Activated CD8-positive, alpha-beta memory T cell treated with anti-CD3 and anti-CD28 coated beads for 36 hours (primary cell): ENCODE data around the gene C2CD3. TPM values are rescaled to one million over a fixed set of nuclear protein-coding genes. Genes with fewer than 3 reads are reported as not detected.

Experiments
- CTCF ChIA-PET: fragments of 350-600 bp; sonication (Branson Sonifier 250); formaldehyde crosslinking; loops from one replicate; lab custom pipeline; 2021; ENCODE audit warnings: antibody characterized with exemption; lab: Charles Lee
- POLR2A ChIA-PET: fragments of 350-600 bp; sonication (Branson Sonifier 250); formaldehyde crosslinking; loops from one replicate; lab custom pipeline; 2021; ENCODE audit warnings: antibody characterized with exemption; lab: Charles Lee
- total RNA-seq, 2 experiments: library from RNA; stranded (reverse); gene quantifications; one replicate each; pipeline ENCODE4 v1.2.3, GENCODE V29; 2021

Gene C2CD3
- total RNA-seq, 2 experiments from 2014 or later: 34.3 to 35.3 TPM

DNA sequence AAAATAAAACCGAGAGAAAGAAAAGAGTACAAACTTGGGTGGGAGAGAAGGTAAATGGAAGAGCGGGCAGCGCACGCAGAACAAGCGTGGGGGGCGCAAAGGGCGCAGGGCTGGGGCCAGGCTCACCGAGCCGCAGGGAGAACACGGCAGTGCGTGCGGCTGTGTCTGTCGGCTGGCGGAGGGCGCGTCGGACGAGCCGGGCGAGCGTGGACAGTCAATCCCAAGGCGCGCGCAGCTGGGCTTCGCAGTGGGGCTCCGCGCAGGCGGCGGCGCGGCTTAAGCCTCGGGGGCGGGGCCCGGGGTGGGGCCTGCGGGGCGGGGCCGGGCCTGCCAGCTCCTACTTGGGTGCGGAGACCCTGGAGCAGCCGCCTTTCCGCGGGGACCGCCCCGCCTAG lies 188.2 kb downstream of the C2CD3 start, which contains the start of gene UCP2:
UCP2 (minus strand) TSS at position 249 of the 395 bp plus-strand sequence. CDS start 4,465 bp downstream, outside the sequence.
- ChIA-PET CTCF (interaction anchor here (0.6 to 2.7 kb wide), 5 partner anchors 11 to 36 kb away, joined by 3 to 7 read pairs (median 3); no protein-coding TSS in a partner anchor), POLR2A (interaction anchor here (0.9 to 2.9 kb wide), 7 partner anchors 10 to 72 kb away, joined by 3 to 31 read pairs (median 5); no protein-coding TSS in a partner anchor)

DNA sequence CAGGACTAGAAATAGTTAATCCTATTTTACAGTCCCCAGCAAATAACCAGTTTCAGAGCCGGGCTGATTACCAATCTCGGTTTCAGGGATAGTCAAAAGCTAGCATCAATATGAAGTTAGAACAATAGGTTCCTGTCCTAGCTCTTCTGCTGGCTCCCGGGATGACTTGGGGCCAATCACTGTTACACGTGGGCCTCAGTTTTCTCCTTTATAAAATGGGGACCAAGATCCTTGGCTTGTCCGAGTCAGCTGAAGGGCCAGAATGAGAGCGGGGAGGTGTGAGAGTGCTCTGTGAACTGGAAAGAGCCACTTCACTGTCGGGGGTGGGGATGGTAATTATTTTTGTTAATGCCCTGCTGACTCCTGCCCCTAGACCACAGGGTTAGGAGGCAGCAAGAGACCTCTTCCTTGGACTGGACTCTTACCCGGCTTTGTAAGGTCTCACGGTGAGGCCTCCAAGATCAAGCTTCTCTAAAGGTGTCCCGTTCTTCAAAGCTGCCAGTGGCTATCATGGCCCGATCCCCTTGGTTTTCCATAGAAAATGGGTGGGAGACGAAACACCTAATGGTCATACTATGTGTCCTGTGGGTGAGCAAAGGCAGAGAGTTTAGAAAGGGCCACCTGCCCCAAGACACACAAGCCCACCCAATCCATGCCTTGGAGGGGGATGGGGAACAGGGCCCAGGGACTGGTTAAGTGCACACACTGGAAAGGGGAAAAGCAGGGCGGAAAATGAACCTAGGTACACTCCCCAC lies 189.6 kb downstream of the C2CD3 start:
- ChIA-PET CTCF (interaction anchor here (0.8 to 2.7 kb wide), 5 partner anchors 17 to 41 kb away, joined by 3 to 13 read pairs (median 5); no protein-coding TSS in a partner anchor), POLR2A (interaction anchor here (0.7 to 2.9 kb wide), 13 partner anchors 9 to 190 kb away, joined by 3 to 31 read pairs (median 5); partner anchors contain the start of genes C2CD3 and PPME1)

DNA sequence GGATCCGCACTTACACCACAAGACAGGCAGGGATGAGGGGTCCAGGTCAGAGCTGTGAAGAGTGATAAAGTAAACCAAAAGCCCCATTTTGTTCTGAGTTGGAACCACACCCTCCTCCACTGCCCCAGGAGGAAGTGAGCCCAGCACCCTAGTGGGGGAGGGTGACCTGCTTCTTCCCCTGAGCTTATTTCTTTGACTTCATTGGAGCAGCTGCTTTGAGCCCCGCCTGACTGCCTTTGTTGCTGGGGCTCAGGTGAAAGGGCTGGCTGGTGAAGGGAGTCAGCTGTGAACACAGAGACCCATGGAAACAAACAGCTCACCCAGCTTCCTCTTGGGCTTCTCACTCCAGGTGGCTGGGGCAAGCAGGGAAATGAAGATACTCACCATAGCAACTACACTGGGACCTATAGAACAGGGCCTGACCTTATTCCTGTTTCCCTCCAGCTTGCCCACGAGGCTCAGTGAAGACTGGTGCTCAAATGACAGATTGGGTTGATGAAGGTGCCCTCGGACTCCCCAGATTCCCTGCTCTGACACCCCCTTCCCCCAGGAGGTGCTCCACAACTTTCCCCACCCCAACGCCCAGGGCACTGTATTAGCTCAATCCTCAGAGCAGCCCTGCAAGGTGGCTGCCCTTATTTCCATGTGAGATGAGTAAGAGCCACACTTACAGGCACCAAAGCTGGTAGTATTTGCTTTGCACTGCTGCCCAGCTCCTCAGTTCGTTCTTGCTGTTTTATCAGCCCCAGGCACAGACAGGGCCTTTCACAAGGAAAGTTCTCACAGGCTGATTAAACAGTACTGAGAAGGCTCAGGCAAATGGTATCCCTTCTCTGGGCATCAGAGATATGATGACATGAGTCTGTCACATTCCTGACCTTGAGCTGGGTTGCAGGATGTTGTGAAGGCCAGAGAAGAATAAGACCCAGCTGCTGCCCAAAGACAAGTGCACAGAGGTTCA lies 190.5 kb downstream of the C2CD3 start:
- ChIA-PET POLR2A (interaction anchor here (0.6 to 1.7 kb wide), 14 partner anchors 10 to 606 kb away, joined by 3 to 13 read pairs (median 5); partner anchors contain the start of genes C2CD3 and PPME1), CTCF (interaction anchor here (0.7 to 2.7 kb wide), 11 partner anchors 10 to 42 kb away, joined by 3 to 13 read pairs (median 4); no protein-coding TSS in a partner anchor)

- POLR2A ChIA-PET: no interaction called here
- CTCF ChIA-PET: interaction anchor here (1.0 to 1.5 kb wide), 4 partner anchors 13 to 28 kb away, joined by 3 to 6 read pairs (median 3); partner anchors contain the start of gene DNAJB13
Measured at GRCh38 chr11:73978576-73979086, 192.2 kb downstream of the C2CD3 start.

DNA sequence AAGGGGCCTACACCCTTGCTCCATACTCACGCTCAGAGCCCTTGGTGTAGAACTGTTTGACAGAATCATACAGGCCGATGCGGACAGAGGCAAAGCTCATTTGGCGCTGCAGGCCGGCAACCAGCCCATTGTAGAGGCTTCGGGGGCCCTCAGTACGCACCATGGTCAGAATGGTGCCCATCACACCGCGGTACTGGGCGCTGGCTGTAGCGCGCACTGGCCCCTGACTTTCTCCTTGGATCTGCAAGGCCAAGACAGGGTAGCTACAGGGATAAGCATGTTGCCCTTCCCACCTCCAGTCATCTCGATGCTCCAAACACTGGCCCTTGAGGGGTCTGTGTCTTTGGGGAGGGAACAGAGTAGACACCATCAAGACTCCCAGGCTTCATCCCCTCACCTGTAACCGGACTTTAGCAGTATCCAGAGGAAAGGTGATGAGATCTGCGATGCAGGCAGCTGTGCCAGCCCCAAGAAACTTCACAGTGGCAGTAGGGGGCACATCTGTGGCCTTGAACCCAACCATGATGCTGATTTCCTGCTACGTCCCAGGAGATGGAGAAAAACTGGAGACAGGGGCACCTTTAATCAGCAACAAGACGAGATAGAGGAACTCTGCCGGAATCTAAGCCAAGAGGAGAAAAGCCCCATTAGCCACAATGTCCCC lies 192.8 kb downstream of the C2CD3 start:
- CTCF ChIA-PET: interaction anchor here (1.3 kb wide), 1 partner anchor 13 kb away, joined by 3 read pairs; no protein-coding TSS in a partner anchor
- POLR2A ChIA-PET: no interaction called here

GRCh38 chr11:73976451-73977151 lies 194.2 kb downstream of the C2CD3 start:
- ChIA-PET POLR2A (no interaction called here), CTCF (no interaction called here)

DNA sequence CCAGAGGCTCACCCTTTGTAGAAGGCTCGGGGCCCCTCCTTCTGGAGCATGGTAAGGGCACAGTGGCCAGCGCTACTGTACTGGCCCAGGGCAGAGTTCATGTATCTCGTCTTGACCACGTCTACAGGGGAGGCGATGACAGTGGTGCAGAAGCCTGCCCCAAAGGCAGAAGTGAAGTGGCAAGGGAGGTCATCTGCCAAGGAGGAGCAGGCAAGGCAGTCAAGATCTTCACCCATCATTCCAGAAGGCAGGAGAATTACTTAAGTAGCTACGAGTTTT lies 195.4 kb downstream of the C2CD3 start:
- ChIA-PET CTCF (no interaction called here), POLR2A (no interaction called here)

GRCh38 chr11:73974604-73975478 lies 196.0 kb downstream of the C2CD3 start:
- CTCF ChIA-PET: no interaction called here
- POLR2A ChIA-PET: interaction anchor here (1.4 to 4.9 kb wide), 2 partner anchors 7 to 45 kb away, joined by 3 to 31 read pairs; partner anchors contain the start of gene UCP2

GRCh38 chr11:73972620-73973449 lies 198.0 kb downstream of the C2CD3 start:
- POLR2A ChIA-PET: interaction anchor here (1.7 to 4.9 kb wide), 3 partner anchors 9 to 46 kb away, joined by 5 to 31 read pairs (median 7); partner anchors contain the start of gene UCP2
- CTCF ChIA-PET: interaction anchor here (1.7 kb wide), 1 partner anchor 19 kb away, joined by 4 read pairs; no protein-coding TSS in a partner anchor

GRCh38 chr11:73972187-73972586 lies 198.6 kb downstream of the C2CD3 start:
- ChIA-PET CTCF (interaction anchor here (1.7 kb wide), 1 partner anchor 18 kb away, joined by 4 read pairs; no protein-coding TSS in a partner anchor), POLR2A (interaction anchor here (0.8 to 4.9 kb wide), 5 partner anchors 10 to 47 kb away, joined by 3 to 31 read pairs (median 6); partner anchors contain the start of gene UCP2)

GRCh38 chr11:73971175-73971719 lies 199.6 kb downstream of the C2CD3 start:
- POLR2A ChIA-PET: interaction anchor here (0.8 to 4.9 kb wide), 6 partner anchors 11 to 48 kb away, joined by 3 to 31 read pairs (median 6); partner anchors contain the start of gene UCP2
- CTCF ChIA-PET: interaction anchor here (0.6 to 2.0 kb wide), 4 partner anchors 8 to 373 kb away, joined by 3 to 5 read pairs (median 4); partner anchors contain the start of gene UCP2

DNA sequence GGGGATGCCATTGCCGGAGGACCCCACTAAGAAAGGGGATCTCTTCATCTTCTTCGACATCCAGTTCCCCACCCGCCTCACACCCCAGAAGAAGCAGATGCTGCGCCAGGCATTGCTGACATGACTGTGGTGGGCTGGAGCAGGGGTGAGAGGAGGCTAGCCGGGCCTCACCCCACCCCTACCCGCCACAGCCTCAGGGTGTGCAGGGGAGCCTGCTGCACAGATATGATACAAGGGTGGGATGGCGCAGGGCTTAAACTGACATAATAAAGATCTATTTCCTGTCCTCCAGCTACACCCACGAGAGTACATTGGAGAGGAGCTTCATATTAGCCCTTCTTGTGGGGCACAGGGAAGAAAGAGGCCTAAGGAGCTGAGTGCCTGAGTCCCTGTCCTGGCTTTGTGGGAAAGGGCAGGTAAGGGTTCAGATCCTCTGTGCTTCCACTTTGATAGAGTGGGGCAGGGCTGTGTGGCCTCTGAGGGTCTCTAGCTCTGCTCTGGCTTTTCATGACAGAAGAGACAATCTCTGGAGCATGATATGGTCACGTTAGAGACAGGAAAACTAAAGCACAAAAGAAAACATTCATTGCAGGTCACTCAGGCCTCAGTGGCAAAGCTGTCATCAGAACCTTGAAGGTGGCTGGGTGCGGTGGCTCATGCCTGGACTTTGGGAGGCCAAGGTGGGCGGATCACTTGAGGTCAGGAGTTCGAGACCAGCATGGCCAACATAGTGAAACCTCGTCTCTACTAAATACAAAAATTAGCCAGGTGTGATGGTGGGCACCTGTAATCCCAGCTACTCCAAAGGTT lies 200.6 kb downstream of the C2CD3 start:
- ChIA-PET CTCF (interaction anchor here (2.0 kb wide), 1 partner anchor 9 kb away, joined by 5 read pairs; no protein-coding TSS in a partner anchor), POLR2A (interaction anchor here (0.6 to 4.9 kb wide), 6 partner anchors 10 to 49 kb away, joined by 3 to 31 read pairs (median 6); partner anchors contain the start of gene UCP2)

GRCh38 chr11:73969091-73969490 lies 201.7 kb downstream of the C2CD3 start:
- ChIA-PET CTCF (interaction anchor here (2.0 kb wide), 1 partner anchor 11 kb away, joined by 5 read pairs; no protein-coding TSS in a partner anchor), POLR2A (no interaction called here)
